ENCODE measurements around the gene CLEC10A. TPM values are rescaled to one million over a fixed set of nuclear protein-coding genes. Genes with fewer than 3 reads are reported as not detected.

CLEC10A gene
- total and polyA plus RNA-seq, 2 donors (not counting 3 experiments of a cell fraction or from before 2014, with no cell fraction given): 0.14 TPM; not detected in 1

GRCh38 chr17:7063518-7064094 is 16.4 kb downstream of the CLEC10A start:
- BruUV-seq (replicated peaks): no TSS peak
- Histone ChIP-seq H3K4me3 (replicated peaks in 1 of 3; ENCODE audit: insufficient read depth in 1 of 3, low read depth in 1 of 3, low read length in 3 of 3) (no peak overlapping the region), H3K9ac (replicated peaks; ENCODE audit: extremely low read depth, insufficient read depth, low read length) (no peak overlapping the region), H4K20me1 (replicated peaks; ENCODE audit: control insufficient read depth, extremely low read depth, insufficient read depth, low read length) (no peaks in the 10 kb centered on the region), H3K27me3 (ENCODE audit: control insufficient read depth in 2 of 2, insufficient read depth in 2 of 2, low read length in 2 of 2) (no peaks in the 10 kb centered on the region), H3K36me3 (ENCODE audit: control insufficient read depth in 2 of 2, extremely low read depth in 1 of 2, insufficient read depth in 2 of 2, low read length in 2 of 2) (no peaks in the 10 kb centered on the region), H3K9me1 (replicated peaks; ENCODE audit: control insufficient read depth, extremely low read depth, insufficient read depth, low read length) (no peaks in the 10 kb centered on the region), H2AFZ (ENCODE audit: low read depth, low read length) (no peak overlapping the region), H3K4me2 (ENCODE audit: insufficient read depth, low read length) (no peak overlapping the region), H3K4me1 (ENCODE audit: control insufficient read depth, extremely low read depth, insufficient read depth, low read length) (peaks cover 24% of the 10 kb centered on the region), H3K79me2 (ENCODE audit: control insufficient read depth, insufficient read depth, low read length) (no peaks in the 10 kb centered on the region), H3K9me3 (replicated peaks; ENCODE audit: control insufficient read depth, insufficient read depth, low read length) (no peaks in the 10 kb centered on the region), H3K27ac (ENCODE audit: insufficient read depth, low read depth, low read length) (no peak overlapping the region)
- intact Hi-C loops (cut with micrococcal nuclease) (no loop called here), dilution Hi-C loops (cut with MboI; ENCODE audit: extremely low pct_ligation_motif_present, low sequenced_read_pairs) (no loop called here)
- ChIA-PET POLR2A (no interaction called here), CTCF (interaction anchor here (1.2 to 2.0 kb wide), 4 partner anchors 12 to 233 kb away, joined by 5 to 10 read pairs (median 6); no protein-coding TSS in a partner anchor)
- TF ChIP-seq CTCF (IDR thresholded peaks at IDR 0.05; ENCODE audit: extremely low read depth in 1 of 2, insufficient read depth in 1 of 2, low read depth in 1 of 2, low read length in 2 of 2): no peak
- TF ChIP-seq POLR2AphosphoS5 (IDR thresholded peaks at IDR 0.05; ENCODE audit: insufficient read depth, low read depth, low read length): no peak
- TF ChIP-seq EZH2 (IDR thresholded peaks at IDR 0.05; ENCODE audit: borderline replicate concordance, low read depth, low read length, severe bottlenecking): no peak
- peak; percentile 59 for TF ChIP-seq FOS (IDR thresholded peaks at IDR 0.05; ENCODE audit: borderline replicate concordance, insufficient read depth, low read length)
- no peak for DNase-seq (ENCODE audit: low read depth, low spot score)
- peak; percentile 68 for FAIRE-seq

All from endothelial cell of umbilical vein (primary cell).